HCEC 1CT (cell line): Measurements from ENCODE around the gene ADNP.
"Not testable (repeated sequence)": the region's sequence is repeated elsewhere in the genome, so short reads cannot be mapped to it uniquely, and the experiment has no call there.

Experiments used
- DNase-seq: peaks from one replicate; pipeline ENCODE4 v3.0.0-alpha.2; 2017

ADNP gene

DNA sequence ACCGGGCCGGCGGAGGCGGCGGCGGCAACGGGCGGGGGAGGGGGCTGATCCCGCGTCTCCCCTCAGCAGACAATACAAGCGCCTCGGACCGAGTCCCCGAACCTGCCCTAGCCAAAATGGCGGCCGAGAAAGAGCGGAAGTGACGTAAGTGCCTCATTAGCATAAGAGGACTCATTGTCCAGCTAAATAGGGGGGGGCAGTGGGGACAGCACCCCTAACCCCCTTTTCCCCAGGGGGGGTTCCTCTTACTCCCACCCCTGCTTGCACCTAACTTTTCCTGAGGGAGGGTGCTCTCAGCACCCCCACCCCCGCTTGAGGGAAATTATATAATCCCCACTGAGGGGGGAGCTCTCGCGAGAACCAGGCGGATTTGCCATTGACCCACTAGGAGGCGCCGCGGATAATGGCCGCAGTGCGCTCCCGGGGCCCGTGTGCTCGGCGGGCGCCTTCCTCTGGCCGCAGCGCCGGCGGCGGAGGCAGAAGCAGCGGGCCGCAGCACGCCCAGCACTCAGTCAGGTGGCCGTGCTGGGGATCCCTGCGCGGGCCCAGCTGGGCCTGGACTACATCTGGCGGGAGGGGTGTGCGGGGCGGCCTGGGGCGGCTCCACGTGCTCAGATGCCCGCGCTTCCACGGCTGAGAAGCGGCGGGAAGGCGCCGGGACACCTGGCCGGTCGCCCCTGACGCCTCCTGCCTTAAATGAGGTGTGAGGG is at the start of gene ADNP:
ADNP (minus strand) TSS at position 132 of the 710 bp plus-strand sequence. CDS start 27,441 bp downstream, outside the sequence.
- DNase-seq, result peak; percentile 91

DNA sequence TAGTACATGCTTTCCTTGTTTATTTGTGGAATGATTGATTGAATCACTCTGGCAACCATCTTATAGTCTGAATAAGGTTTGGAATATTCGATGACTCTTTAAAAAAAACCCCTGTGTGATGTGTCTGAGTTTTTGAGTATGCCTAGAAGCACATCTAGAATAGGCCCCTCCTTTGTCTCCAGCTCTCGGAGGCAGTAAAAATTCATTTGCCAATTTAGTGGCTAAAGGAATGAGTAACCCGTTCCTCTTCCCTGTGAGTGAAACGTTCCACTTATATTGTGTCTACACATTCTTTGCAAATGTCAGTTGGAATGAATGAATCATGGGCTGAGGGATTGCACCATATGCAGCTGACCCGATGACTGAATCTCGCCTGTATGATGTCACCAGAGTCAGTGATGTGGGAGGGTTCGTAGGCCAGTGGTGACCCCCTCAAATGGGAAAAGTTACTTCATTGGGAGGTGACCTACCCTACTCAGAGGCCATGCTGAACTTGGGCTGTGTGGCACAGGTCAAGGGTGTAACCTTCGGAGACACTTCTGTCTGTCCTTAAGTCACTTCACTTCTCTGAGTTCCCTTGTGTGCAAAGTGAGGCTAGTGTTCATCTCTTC is 48.9 kb upstream of the ADNP start:
- DNase-seq, result peak; percentile 99

DNA sequence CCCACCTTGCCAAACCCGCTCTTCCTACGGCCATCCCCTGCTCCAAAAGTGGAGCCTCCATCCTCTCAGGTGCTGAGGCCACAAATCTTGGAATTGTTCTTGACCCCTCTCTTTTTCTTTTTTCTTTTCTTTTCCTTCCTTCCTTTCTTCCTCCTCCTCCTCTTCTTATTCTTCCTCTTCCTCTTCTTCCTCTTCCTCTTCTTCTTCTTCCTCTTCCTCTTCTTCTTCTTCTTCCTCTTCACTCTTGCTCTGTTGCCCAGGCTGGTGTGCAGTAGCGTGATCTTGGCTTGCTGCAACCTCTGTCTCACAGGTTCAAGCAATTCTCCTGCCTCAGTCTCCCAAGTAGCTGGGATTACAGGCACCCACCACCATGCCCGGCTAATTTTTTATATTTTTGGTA is 47.3 kb upstream of the ADNP start:
- not testable (repeated sequence) for DNase-seq

DNA sequence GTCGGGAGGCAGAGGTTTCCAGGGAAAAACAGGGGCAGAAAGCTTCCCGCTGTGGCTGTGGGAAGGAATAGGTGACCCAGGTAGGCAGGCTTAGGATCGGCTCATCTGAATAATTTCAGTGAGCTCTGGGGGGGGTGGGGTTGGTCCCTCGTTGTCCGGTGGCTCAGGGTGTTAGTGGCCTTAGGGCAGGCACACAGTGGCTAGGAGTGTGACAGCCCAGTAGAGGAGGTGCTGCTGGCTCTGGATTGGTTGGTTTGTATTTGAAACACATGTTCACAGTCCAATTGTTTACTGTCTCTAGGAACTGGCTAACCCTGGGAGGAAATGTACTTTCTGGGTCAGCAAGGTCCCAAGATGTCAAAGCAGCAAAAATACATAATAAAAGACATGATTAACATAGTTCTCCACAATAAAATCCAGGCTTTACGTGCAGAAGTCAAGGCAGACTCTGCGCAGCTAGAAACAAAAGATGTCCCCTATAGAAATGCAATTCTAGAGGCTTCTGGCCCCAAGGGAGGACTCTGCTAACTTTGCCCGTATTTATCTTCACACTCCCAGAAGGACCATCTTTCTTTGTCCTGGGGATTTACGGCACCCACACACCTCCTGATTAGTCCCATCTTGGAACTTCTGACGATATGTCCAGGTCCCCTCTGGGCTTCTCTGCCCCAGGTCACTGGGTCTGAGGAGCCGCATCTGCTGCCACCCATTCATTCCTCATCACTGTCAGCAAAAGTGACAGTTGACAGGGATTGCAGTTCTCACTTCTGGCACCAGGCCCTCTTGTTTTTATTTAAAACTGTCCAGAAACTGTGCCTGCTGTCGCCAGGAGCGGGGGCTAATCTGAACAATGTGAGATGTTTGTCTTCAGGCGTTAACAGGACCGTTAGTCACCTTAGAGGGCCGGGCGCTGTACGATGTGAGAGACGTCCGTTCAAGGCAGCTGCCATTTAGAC is 46.1 kb upstream of the ADNP start:
- no peak for DNase-seq

DNA sequence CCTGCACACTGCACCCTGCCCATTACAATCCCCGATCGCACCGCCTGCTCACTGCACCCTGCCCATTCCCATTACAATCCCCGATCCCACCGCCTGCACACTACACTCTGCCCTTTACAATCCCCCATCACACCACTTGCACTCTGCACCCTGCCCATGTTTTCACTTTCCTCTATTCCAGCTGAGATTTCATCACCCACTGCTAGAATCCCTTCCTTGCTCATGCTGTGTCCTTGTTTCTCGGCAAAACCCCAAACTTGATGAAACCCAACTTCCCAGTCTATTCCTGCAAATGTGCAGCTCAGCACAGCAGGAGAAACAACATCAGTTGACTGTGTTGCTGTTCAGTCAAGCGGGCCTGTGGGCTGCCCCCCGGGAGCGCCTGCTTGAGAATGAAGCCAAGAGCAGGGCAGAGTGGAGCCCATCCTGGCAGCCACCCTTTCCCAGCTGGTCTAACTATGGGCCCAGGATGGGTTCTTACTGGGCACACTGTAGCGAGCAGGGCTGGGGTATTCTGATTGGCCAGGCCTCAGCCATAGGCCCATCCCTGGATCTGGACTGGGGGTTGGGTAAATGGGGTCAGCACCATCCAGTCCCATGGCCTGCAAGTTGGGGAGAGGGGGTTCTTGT is 44.6 kb upstream of the ADNP start:
- DNase-seq, result no peak

DNA sequence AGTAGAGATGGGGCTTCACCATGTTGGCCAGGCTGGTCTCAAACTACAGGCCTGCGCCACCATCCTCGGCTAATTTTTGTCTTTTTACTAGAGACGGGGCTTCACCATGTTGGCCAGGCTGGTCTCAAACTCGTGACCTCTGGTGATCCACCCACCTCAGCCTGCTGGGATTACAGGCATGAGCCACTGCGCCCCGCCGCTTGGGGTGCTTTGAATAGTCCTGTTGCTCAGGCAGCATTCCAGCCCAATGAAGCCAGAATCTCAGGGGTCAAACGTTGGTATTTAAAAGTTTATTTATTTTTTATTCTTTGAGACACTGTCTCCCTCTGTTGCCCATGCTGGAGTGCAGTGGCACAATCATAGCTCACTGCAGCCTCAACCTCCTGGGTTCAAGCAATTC is 38.7 kb upstream of the ADNP start:
- no peak for DNase-seq

DNA sequence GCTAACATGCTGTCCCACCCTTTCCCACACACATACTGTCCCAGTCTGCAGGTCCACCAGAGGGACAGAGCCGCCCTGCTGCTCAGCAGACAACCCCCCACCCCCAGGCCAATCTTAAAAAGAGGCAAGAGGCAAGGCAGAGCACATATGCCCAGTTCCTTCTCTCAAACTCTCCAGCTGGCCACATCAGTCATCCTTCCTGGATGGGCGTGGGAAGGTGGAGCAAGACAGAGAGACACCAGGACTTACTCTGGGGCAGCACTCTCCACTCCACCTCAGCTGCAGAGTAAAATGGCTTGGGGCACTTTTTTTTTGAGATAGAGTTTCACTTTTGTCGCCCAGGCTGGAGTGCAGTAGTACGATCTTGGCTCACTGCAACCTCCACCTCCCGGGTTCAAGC is 38.2 kb upstream of the ADNP start:
- no peak for DNase-seq

DNA sequence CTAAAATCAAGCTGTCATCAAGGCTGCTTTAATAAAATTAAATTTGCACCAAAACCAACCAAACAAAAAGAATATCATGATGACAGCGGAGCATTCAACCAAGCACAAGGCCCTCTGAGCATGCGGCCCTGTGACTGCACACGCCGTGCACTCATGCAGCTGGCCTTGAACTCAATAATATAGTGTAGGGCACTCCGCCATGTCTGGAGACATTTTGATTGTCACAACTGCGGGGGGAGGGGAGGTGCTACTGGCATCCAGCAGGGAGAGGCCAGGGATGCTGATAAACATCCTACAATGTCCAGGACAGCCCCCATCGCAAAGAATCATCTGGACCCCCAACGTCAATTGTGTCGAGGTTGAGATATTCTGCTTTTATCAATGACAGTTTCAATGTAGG is 37.1 kb upstream of the ADNP start:
- DNase-seq, result no peak

DNA sequence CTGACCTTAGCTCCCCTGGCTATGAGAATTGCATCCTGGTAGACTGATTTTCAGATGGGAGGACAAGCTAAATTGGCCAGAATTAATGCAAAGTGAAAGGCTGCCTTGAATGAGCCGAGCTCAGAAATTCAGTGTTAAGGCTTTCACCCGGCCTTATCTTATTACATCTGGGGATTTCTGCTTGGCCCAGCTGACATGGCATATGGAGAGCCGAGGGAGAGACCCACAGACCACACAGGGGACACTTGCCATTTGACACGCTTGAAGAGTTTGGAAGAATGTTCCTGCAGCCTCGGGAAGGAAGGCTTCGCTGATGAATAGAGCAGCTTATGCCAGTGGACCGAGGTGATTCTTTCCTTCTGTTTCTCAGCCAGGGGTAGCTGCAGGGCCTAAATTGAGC is 36.3 kb upstream of the ADNP start:
- no peak for DNase-seq

DNA sequence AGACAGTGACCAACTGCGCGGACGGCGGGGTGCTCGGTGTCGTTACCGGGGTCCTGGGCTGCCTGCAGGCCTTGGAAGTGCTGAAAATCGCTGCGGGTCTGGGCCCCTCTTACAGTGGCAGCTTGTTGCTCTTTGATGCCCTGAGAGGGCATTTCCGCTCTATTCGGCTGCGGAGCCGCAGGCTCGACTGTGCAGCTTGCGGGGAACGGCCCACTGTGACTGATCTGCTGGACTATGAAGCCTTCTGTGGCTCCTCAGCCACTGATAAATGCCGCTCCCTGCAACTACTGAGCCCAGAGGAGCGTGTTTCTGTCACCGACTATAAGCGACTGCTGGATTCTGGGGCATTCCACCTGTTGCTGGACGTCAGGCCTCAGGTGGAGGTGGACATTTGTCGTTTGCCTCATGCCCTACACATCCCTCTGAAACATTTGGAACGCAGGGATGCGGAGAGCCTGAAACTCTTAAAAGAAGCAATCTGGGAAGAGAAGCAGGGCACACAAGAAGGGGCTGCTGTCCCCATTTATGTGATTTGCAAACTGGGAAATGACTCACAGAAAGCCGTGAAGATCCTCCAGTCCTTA is 28.4 kb upstream of the ADNP start:
- no peak for DNase-seq

DNA sequence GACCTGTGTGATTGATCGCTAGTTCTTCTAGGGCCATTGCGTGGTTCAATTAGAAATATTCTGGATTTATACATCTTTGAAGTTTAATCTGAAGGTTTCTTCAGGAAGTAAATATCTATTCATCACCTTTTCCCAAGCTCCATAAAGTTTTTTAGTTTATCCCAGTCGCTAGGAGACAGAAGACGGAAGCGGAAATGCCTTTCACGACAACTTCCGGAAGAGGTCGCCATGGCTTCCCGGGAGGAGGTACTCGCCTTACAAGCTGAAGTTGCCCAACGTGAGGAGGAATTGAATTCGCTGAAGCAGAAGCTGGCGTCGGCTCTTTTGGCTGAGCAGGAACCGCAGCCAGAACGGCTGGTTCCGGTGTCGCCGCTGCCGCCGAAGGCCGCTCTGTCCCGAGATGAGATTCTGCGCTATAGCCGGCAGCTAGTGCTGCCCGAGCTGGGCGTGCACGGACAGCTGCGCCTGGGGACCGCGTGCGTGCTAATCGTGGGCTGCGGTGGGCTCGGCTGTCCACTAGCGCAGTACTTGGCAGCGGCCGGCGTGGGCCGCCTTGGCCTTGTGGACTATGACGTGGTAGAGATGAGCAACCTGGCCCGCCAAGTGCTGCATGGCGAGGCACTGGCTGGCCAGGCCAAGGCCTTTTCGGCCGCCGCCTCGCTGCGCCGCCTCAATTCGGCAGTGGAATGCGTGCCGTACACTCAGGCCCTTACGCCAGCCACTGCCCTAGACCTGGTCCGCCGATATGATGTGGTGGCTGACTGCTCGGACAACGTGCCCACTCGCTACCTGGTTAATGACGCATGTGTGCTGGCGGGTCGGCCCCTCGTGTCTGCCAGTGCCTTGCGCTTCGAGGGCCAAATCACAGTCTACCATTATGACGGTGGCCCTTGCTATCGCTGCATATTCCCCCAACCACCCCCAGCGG is 27.6 kb upstream of the ADNP start, which contains the start of gene MOCS3:
MOCS3 (plus strand) TSS at position 204 of the 928 bp plus-strand sequence; CDS start at position 229, 25 bp downstream.
- DNase-seq, result peak; percentile 93

DNA sequence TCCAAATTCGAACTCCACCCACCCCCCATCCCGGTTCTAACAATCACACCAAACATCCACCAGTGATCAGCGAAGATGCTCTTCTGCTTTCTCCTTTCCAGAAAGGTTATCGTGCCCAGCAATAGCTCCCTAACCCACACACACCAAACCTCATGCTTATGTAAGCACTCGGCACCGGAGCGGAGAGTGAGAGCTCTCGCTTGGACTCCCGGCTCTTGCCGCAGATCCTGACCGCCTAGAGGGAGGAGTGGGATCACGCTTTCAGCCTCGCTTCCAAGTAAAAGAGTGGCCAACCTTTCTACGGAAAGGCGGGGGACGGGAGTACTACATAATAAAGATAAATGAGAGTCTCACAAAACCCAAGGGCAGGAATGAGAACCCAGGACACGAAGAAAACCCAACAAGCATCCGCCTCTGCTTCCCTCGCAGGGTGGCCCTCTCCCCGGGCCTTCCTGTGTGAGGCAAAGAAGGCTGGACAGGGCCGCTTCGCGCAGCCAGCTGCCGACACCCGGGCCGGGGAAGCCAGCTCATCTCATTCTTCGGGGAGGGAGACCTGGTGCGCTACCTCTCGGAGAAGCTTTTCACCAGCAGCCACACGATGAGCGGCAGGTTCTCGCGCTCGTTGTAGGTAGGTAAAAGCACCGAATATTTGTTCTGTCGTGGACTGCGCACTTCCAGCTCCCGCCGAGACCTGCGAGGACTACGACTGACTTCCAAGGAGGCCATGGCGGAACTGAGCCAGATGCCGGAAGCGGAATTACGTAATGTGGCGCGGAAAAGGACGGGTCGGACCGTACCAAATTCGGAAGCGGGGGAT is 26.8 kb upstream of the ADNP start, which contains the start of gene DPM1:
DPM1 (minus strand) TSS at position 735 of the 817 bp plus-strand sequence; CDS start at position 726, 9 bp downstream.
- peak; percentile 85 for DNase-seq

DNA sequence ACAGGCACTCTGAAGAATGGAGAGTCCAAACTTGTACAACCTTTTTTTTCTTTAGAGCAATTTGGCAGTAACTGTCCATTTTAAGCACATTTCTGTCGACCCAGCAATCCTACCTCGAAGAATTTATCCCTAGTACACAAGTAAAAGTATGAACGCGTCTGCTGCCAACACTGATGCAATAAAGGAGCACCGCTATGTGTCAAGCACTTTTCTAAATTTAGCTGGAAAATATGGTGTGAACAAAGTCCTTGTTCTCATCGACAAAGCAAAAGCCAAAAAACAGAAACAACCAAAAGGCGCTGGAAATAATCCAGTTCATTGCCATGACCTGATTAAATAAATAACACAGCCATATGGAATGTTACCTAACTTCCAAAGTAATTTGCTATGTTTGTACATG is 26.0 kb upstream of the ADNP start:
- DNase-seq, result peak; percentile 18

DNA sequence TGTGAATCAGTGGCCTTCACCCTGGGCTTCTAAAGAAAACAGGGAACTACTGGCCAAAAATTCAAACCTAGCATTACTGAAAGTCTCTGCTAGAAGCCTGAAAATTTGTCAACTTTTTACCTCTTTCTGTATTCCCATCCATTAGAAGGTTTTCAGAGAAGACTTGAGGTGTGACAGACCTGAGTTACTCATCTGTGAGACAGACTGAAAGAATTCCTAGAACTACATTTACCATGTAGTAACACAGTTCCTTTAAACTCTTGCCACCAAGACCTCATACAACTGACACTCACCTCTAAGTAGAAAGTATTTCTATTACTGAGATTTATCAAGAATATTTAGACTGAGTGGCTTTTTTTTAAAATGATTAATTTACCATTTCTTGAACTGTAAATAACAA is 22.6 kb upstream of the ADNP start:
- DNase-seq, result no peak

DNA sequence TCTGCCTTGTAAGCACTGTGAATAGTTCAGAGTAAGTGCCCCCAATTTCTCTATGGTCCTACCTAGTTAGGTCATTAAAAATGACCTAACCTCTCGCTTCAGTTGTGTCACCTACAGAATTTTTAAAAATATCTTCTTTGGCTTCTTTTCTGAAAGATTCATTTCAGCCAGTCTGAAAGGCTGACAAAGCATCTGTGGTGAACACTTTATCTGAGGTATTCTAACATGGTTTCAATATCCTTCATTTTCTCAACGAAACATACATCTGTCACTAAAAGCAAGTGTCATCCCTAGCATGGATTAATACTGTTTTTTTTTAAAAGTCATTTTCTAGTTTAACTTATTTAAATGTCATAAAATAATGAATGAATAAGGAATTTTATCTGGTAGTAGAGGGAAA is 22.0 kb upstream of the ADNP start:
- DNase-seq, result no peak

DNA sequence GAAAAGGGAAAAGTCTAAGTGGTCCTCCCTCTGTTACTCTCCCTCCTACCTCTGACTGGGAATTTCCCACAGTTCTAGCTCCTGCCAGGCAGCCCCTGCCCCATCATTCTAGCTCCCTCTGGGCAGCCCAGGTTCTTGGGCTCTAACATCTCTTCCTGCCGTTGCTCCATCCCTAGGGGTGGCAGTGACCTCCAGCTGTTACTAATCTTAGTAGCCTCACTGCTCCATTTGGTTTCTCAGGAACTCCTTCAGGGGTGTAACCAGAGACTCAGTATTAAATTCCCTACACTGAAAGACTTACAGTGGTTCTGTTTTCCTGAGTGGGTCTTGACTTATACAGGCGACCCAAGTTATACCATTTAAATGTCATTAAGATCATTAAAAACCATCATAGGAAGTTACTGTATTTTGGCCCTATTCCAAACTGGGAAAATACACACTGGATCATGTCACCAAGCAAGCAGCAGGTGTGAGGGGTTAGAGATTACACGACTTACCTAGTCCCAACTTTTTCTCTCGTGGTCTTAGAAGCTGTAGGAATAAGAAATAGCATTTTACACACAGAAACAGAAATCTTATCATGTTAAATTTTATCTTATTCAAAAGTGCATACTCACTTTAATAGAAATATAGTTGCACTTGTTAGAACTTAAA is 17.0 kb upstream of the ADNP start:
- DNase-seq, result no peak

DNA sequence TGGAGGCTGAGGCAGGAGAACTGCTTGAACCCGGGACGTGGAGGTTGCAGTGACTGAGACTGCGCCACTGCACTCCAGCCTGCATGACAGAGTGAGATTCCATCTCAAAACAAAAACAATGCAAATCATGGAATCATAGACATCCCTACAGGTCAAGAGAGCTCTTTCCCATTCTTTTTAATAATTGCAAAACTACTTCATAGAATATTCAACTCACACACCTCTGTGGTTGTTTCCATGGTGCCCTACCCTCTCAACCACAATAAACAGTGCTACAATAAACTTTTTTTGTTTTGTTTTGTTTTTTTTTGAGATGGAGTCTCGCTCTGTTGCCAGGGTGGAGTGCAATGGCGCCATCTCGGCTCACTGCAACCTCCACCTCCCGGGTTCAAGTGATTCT is 11.8 kb upstream of the ADNP start:
- DNase-seq, result no peak

DNA sequence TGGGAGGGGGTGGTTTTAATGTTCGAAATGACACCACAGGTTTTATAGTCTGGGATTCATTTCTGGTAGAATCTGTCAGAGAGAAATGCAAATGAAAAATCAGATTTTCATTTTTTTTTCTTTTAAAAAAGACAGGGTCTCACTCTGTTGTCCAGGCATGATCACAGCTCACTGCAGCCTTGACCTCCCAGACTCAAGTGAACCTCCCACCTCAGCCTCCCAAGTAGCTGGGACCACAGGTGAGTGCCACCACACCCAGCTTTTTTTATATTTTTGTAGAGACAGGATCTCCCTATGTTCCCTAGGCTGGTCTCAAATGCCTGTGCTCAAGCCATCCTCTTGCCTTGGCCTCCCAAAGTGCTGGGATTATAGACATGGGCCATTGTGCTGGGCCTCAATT is 2.4 kb upstream of the ADNP start:
- DNase-seq, result no peak

DNA sequence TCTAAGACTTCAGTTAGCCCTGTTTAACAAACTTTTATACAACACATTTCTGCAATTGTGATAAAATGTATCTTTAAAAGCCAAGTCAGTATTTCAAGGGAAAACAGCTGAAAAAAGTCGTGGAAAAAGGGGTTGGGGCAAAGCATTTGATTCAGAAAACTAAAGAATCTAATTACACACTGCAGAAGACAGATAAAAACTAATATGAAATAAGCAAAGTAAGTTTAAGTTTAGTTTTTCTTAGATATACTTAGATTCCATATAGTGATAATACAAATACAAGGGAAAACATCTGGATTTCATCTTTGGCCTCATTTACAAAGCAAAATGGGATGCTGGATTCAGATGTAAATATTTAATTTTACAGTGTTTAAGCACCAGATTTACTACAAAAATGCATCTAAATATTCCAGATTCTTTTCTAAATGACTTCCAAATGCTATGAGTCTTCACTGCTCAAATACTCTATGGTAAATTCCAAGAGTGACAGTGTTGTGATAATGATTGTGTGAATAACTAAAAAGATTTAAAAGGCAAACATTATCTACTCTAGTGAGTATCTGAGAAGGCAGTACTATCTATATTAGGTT is 1.5 kb upstream of the ADNP start:
- DNase-seq, result no peak
